HepG2 (cell line): ENCODE results near the gene CCDC33. TPM values are rescaled to one million over a fixed set of nuclear protein-coding genes. Genes with fewer than 3 reads are reported as not detected.

Experiments used
- ATF7-NPFF ChIP-seq: sonication (generic); formaldehyde crosslinking; IDR thresholded peaks from 2 replicates; pipeline ENCODE4 v1.8.1; 2023; ENCODE audit warnings: mild to moderate bottlenecking, low read depth, missing genetic modification reagents, moderate library complexity
- EHMT2 ChIP-seq: fragments of 200-600 bp; sonication (generic); IDR thresholded peaks from 2 replicates; pipeline ENCODE4 v1.7.0; 2017; ENCODE audit warnings: antibody characterized with exemption, low read depth, low read length, borderline replicate concordance
- JARID2 ChIP-seq: sonication (generic); formaldehyde crosslinking; IDR thresholded peaks from 2 replicates; pipeline ENCODE4 v1.8.1; 2023; ENCODE audit warnings: missing genetic modification reagents, inconsistent platforms; ENCODE audit not compliant: insufficient replicate concordance
- MIER2 ChIP-seq: IDR thresholded peaks from 2 replicates; pipeline ENCODE4 v1.6.1; 2016; ENCODE audit warnings: missing biosample characterization, missing genetic modification reagents
- PCBP1 ChIP-seq: fragments of 200-400 bp; formaldehyde crosslinking; IDR thresholded peaks from 2 replicates; pipeline ENCODE4 v1.6.1; 2017; ENCODE audit warnings: mild to moderate bottlenecking, low read depth, low read length, borderline replicate concordance
- SP1 ChIP-seq, 2 experiments: fragments of 450-650 bp in 1 of 2; sonication (generic) in 1 of 2; formaldehyde crosslinking in 1 of 2; IDR thresholded peaks; 2 replicates each; pipeline versions ENCODE4 v1.4.0 to v1.6.1; 2016 to 2020; ENCODE audit warnings: missing genetic modification reagents in 1 of 2
- ZBTB21 ChIP-seq: sonication (generic); formaldehyde crosslinking; IDR thresholded peaks from 2 replicates; pipeline ENCODE4 v1.4.0; 2020; ENCODE audit warnings: missing genetic modification reagents
- ZFP41 ChIP-seq: sonication (generic); formaldehyde crosslinking; IDR thresholded peaks from 2 replicates; pipeline ENCODE4 v1.4.0; 2020; ENCODE audit warnings: mild to moderate bottlenecking, missing genetic modification reagents, borderline replicate concordance
- ZNF235 ChIP-seq: sonication (generic); formaldehyde crosslinking; IDR thresholded peaks from 2 replicates; pipeline ENCODE4 v1.8.1; 2023; ENCODE audit warnings: mild to moderate bottlenecking, missing genetic modification reagents, borderline replicate concordance
- ZNF546 ChIP-seq: sonication (generic); formaldehyde crosslinking; conservative IDR thresholded peaks from 2 replicates; pipeline ENCODE4 v1.8.1; 2023; ENCODE audit warnings: mild to moderate bottlenecking, missing genetic modification reagents
- ZNF616 ChIP-seq: sonication (generic); formaldehyde crosslinking; IDR thresholded peaks from 2 replicates; pipeline ENCODE4 v1.5.0; 2020; ENCODE audit warnings: low read depth, mild to moderate bottlenecking, missing genetic modification reagents
- ZNF629 ChIP-seq: sonication (generic); formaldehyde crosslinking; conservative IDR thresholded peaks from 2 replicates; pipeline ENCODE4 v1.5.0; 2020; ENCODE audit warnings: missing genetic modification reagents
- polyA plus RNA-seq, 8 experiments: library from polyadenylated mRNA; depleted of rRNA in 3 of 8; stranded (reverse) in 7 of 8; unstranded in 1 of 8; fragments of >200 nt; fragmentation: Illumina TruSeq in 4 of 8; extraction: Trizol in 4 of 8; gene quantifications; 2 replicates each; pipeline versions ENCODE4 v1.2.1 to v1.2.3, GENCODE V29; 2011 to 2016; ENCODE audit warnings: low read depth in 4 of 8, missing spikeins in 1 of 8, mixed read lengths in 1 of 8; ENCODE audit not compliant: insufficient read depth in 1 of 8
- total RNA-seq, 5 experiments: library from RNA; depleted of rRNA; stranded (reverse); fragments of >200 nt; fragmentation: Illumina TruSeq; extraction: Trizol; gene quantifications; 2 replicates each; pipeline ENCODE4 v1.2.3, GENCODE V29; 2016; ENCODE audit warnings: low read depth in 1 of 5
- TF ChIP-seq, protein P1 (sequence below): sonication (generic); formaldehyde crosslinking; IDR thresholded peaks from 2 replicates; pipeline ENCODE4 v1.5.0; 2020; ENCODE audit warnings: mild to moderate bottlenecking, missing genetic modification reagents
- TF ChIP-seq, protein P2 (sequence below): sonication (generic); formaldehyde crosslinking; IDR thresholded peaks from 2 replicates; pipeline ENCODE4 v1.4.0; 2020; ENCODE audit warnings: missing genetic modification reagents, borderline replicate concordance
- TF ChIP-seq, protein P3 (sequence below), 2 experiments: IDR thresholded peaks; 2 replicates each; pipeline ENCODE4 v1.6.1; 2011 to 2012; ENCODE audit warnings: low read length in 2 of 2, borderline replicate concordance in 1 of 2, low read depth in 1 of 2, mild to moderate bottlenecking in 1 of 2, moderate library complexity in 1 of 2
- TF ChIP-seq, protein P4 (sequence below): sonication (generic); formaldehyde crosslinking; conservative IDR thresholded peaks from 2 replicates; pipeline ENCODE4 v1.5.0; 2020; ENCODE audit warnings: missing genetic modification reagents

CCDC33 gene
- total and polyA plus RNA-seq, 2 of the 13 experiments (the other 11 are each of a cell fraction or from before 2014, with no cell fraction given), result 0.30 TPM; not detected in 1

DNA sequence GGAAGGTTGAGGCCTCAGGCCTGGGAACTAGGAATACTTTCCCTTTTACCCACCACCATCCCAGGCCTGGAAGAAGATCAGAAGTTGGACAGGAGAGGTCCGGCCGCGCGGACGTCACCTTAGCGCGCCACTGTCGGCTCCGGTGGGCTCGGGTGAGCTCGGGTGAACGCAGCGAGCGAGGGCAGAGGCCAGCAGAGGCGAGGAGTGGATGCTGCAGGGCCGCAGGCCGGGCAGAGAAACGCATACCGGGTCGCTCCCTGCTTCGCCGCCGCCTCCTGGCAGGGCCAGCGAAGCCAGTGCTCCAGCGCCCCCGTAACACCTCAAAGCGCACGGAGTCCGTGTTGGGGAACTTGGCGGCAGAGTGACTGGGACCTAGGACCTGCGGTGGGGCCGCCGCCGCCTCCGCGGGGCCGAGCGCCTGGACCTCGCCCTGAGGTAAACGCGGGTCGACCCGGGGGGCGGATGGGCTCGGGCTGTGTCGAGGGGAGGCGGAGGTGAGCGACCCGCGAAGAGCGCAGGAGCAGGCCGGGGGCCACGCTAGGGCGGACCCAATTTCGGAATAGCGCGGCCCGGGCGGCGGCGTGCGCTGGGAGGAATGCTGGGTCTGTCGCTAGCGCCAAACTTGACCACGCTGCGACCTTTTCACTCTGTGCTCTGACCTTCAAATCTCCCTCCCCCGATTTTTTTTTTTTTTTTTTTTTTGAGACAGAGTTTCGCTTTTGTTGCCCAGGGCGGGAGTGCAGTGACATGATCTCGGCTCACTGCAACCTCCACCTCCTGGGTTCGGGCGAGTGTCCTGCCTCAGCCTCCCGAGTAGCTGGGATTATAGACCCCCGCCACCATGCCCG is 129.7 kb downstream of the CCDC33 start (continued):
- 0 out of 2 replicates have a peak, but pooled peaks have one; percentile 39 for TF ChIP-seq ZNF616 (CRISPR knock-in tag)
- TF ChIP-seq, protein P1, sequence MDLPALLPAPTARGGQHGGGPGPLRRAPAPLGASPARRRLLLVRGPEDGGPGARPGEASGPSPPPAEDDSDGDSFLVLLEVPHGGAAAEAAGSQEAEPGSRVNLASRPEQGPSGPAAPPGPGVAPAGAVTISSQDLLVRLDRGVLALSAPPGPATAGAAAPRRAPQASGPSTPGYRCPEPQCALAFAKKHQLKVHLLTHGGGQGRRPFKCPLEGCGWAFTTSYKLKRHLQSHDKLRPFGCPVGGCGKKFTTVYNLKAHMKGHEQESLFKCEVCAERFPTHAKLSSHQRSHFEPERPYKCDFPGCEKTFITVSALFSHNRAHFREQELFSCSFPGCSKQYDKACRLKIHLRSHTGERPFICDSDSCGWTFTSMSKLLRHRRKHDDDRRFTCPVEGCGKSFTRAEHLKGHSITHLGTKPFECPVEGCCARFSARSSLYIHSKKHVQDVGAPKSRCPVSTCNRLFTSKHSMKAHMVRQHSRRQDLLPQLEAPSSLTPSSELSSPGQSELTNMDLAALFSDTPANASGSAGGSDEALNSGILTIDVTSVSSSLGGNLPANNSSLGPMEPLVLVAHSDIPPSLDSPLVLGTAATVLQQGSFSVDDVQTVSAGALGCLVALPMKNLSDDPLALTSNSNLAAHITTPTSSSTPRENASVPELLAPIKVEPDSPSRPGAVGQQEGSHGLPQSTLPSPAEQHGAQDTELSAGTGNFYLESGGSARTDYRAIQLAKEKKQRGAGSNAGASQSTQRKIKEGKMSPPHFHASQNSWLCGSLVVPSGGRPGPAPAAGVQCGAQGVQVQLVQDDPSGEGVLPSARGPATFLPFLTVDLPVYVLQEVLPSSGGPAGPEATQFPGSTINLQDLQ (CRISPR knock-in tag), result no peak
- TF ChIP-seq EHMT2, result no peak
- TF ChIP-seq, protein P2, sequence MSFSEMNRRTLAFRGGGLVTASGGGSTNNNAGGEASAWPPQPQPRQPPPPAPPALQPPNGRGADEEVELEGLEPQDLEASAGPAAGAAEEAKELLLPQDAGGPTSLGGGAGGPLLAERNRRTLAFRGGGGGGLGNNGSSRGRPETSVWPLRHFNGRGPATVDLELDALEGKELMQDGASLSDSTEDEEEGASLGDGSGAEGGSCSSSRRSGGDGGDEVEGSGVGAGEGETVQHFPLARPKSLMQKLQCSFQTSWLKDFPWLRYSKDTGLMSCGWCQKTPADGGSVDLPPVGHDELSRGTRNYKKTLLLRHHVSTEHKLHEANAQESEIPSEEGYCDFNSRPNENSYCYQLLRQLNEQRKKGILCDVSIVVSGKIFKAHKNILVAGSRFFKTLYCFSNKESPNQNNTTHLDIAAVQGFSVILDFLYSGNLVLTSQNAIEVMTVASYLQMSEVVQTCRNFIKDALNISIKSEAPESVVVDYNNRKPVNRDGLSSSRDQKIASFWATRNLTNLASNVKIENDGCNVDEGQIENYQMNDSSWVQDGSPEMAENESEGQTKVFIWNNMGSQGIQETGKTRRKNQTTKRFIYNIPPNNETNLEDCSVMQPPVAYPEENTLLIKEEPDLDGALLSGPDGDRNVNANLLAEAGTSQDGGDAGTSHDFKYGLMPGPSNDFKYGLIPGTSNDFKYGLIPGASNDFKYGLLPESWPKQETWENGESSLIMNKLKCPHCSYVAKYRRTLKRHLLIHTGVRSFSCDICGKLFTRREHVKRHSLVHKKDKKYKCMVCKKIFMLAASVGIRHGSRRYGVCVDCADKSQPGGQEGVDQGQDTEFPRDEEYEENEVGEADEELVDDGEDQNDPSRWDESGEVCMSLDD (CRISPR knock-in tag), result no peak
- TF ChIP-seq ZBTB21 (CRISPR knock-in tag), result no peak
- TF ChIP-seq PCBP1, result no peak
- TF ChIP-seq ZNF546 (CRISPR knock-in tag), result no peak
- TF ChIP-seq ATF7-NPFF (CRISPR knock-in tag), result peak; percentile 28; the same call in 1 of the 2 replicates
- no peak for TF ChIP-seq MIER2 (CRISPR knock-in tag)
- TF ChIP-seq ZNF235 (CRISPR knock-in tag), result no peak
- no peak for TF ChIP-seq ZFP41 (CRISPR knock-in tag)
- no peak for TF ChIP-seq JARID2 (CRISPR knock-in tag)
- TF ChIP-seq, protein P3, sequence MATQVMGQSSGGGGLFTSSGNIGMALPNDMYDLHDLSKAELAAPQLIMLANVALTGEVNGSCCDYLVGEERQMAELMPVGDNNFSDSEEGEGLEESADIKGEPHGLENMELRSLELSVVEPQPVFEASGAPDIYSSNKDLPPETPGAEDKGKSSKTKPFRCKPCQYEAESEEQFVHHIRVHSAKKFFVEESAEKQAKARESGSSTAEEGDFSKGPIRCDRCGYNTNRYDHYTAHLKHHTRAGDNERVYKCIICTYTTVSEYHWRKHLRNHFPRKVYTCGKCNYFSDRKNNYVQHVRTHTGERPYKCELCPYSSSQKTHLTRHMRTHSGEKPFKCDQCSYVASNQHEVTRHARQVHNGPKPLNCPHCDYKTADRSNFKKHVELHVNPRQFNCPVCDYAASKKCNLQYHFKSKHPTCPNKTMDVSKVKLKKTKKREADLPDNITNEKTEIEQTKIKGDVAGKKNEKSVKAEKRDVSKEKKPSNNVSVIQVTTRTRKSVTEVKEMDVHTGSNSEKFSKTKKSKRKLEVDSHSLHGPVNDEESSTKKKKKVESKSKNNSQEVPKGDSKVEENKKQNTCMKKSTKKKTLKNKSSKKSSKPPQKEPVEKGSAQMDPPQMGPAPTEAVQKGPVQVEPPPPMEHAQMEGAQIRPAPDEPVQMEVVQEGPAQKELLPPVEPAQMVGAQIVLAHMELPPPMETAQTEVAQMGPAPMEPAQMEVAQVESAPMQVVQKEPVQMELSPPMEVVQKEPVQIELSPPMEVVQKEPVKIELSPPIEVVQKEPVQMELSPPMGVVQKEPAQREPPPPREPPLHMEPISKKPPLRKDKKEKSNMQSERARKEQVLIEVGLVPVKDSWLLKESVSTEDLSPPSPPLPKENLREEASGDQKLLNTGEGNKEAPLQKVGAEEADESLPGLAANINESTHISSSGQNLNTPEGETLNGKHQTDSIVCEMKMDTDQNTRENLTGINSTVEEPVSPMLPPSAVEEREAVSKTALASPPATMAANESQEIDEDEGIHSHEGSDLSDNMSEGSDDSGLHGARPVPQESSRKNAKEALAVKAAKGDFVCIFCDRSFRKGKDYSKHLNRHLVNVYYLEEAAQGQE (IDR thresholded peaks at IDR 0.05; ENCODE audit: borderline replicate concordance in 1 of 2, low read depth in 1 of 2, low read length in 2 of 2), result no peak
- TF ChIP-seq ZNF629, result no peak
- no peak for TF ChIP-seq SP1 (IDR thresholded peaks at IDR 0.05)
- TF ChIP-seq SP1 (CRISPR knock-in tag; IDR thresholded peaks at IDR 0.05), result no peak
- TF ChIP-seq, protein P4, sequence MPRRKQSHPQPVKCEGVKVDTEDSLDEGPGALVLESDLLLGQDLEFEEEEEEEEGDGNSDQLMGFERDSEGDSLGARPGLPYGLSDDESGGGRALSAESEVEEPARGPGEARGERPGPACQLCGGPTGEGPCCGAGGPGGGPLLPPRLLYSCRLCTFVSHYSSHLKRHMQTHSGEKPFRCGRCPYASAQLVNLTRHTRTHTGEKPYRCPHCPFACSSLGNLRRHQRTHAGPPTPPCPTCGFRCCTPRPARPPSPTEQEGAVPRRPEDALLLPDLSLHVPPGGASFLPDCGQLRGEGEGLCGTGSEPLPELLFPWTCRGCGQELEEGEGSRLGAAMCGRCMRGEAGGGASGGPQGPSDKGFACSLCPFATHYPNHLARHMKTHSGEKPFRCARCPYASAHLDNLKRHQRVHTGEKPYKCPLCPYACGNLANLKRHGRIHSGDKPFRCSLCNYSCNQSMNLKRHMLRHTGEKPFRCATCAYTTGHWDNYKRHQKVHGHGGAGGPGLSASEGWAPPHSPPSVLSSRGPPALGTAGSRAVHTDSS (CRISPR knock-in tag), result no peak
